Measurements from ENCODE around the gene KCNK18.

GRCh38 chr10:117204316-117204715, 7.0 kb downstream of the KCNK18 start:
- TF ChIP-seq, protein P1, sequence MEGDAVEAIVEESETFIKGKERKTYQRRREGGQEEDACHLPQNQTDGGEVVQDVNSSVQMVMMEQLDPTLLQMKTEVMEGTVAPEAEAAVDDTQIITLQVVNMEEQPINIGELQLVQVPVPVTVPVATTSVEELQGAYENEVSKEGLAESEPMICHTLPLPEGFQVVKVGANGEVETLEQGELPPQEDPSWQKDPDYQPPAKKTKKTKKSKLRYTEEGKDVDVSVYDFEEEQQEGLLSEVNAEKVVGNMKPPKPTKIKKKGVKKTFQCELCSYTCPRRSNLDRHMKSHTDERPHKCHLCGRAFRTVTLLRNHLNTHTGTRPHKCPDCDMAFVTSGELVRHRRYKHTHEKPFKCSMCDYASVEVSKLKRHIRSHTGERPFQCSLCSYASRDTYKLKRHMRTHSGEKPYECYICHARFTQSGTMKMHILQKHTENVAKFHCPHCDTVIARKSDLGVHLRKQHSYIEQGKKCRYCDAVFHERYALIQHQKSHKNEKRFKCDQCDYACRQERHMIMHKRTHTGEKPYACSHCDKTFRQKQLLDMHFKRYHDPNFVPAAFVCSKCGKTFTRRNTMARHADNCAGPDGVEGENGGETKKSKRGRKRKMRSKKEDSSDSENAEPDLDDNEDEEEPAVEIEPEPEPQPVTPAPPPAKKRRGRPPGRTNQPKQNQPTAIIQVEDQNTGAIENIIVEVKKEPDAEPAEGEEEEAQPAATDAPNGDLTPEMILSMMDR (IDR thresholded peaks at IDR 0.05): no peak
- TF ChIP-seq EP300 (IDR thresholded peaks at IDR 0.05): no peak
